HG02885 (cell line): ENCODE measurements around the gene SHISAL1.

ENCODE experiments used
- ATAC-seq: cut with Tn5 transposase; IDR thresholded peaks from one replicate; pipeline ENCODE4 v1.9.1; 2021; ENCODE audit warnings: mild to moderate bottlenecking; ENCODE audit not compliant: unreplicated experiment, poor library complexity

SHISAL1 gene

GRCh38 chr22:44199866-44200265 is 112.9 kb downstream of the SHISAL1 start:
- ATAC-seq, result no peak

GRCh38 chr22:44199164-44199563 is 113.6 kb downstream of the SHISAL1 start:
- no peak for ATAC-seq

DNA sequence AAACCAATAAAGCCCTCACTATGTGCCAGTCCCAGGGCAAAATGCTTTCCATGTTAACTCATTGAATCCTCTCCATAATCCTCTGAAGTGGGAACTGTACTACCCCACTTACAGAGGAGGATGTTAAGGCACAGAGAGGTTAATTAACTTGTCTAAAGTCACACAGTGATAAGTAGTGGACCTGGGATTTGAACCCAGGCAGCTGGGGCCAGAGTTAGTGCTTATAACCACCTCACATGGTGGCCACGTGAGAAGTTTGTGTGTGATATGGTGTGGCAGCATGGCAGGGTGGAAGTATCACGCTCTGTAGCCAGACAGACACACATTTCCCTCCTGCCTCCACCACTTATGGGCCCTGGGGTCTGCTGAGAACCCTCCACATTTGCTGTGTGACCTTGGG is 115.5 kb downstream of the SHISAL1 start:
- ATAC-seq, result no peak

DNA sequence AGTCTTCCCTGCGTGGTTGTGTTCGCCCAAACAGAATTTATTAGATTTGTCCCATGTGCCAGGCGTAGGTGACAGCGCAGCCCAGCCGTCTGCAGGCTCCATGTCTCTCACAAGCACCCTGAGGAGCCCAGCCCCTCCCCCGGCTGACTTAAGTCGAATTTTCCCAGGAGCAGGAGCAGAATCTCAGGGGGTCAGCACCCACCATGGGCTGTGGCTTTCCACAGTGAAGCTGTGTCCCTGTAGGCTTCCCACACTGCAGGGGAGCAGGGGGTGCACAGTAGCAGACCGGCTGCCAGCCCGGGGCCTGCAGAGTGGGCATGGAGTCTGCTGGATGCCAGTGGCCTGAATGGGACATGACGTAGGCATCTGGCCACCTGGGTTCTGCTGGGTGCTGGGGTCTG is 116.0 kb downstream of the SHISAL1 start:
- ATAC-seq, result no peak

DNA sequence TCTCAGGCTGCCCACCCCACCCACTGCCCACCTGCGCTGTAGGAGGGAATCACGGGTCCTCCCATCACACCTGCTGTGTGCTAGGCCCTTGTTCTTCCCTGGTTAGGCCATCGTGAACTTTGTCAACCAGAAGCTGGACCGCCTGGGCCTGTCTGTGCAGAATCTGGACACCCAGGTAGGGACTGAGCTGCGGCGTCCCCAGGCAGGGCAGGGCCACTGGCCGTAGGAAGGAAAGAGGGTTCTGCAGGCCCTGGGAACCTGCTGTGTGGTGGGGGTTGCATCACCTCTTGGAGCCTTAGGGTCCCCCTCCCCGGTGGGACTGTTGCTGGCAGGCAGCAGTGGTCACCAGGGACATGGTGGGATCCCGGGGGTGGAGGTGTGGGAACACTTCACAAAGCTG is 116.5 kb downstream of the SHISAL1 start:
- ATAC-seq, result no peak

GRCh38 chr22:44195189-44195871 is 117.4 kb downstream of the SHISAL1 start:
- no peak for ATAC-seq

GRCh38 chr22:44194569-44194968 is 118.2 kb downstream of the SHISAL1 start:
- no peak for ATAC-seq
